Measurements from ENCODE around the gene F13A1.

F13A1 gene

DNA sequence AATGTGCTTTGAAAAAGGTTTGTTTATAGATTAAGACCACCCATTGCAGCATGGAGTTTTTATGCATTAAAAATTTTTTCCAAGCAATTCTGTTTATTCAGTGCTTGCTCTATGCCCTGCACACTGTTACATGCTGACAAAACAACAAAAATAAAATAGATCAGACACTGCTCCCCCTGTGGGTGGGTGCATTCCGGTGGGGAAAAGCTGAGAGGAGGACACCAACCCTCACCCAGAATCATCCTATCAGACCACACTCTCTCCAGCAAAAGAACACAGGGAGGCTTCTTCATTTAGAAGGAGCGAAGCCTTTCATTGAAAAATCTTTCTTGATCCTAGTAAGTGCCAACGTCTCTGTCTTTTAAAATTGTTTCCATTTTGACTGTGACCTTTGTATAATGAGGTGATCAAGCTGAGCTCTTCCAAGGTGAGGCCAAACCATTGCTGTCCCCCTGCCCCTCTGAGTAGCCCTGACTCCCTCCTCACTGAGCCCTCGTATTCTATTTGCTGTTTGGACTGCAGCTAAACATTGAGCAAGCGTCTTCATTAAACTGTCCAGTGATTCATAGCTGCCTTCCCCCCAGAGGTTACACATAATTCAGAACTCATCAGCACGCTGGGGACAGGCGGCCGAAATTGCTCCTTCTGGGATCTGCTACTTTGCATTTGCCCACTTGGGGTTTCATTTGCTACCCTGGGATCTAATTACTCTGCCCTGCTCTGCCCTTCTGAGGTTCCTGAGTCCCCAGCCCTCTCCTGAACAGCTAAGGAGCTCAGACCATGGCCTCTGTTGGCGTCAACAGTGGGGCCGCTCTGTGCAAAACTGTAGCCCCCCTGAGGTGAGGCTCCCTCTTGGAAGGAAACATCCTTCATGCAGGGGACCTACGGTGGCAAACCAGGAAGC lies 102.4 kb downstream of the F13A1 start:
- no peaks in the 10 kb centered on the region for H3K27me3 ChIP-seq
- no peaks in the 10 kb centered on the region for H3K9me3 ChIP-seq (replicated peaks in 1 of 11)
- H3K9ac ChIP-seq, result no peak overlapping the region
- H3K36me3 ChIP-seq, result peaks cover 0 to 58% (median 0%) of the 10 kb centered on the region in 11 experiments; a peak in 4 of 22 replicates
- no peak overlapping the region for H3K27ac ChIP-seq
- peaks cover 0 to 57% (median 0%) of the 10 kb centered on the region in 11 experiments; a peak in 2 of 22 replicates for H4K20me1 ChIP-seq
- no peaks in the 10 kb centered on the region for H3K4me1 ChIP-seq
- TF ChIP-seq Cebpa-rat (IDR thresholded peaks at IDR 0.05), result no peak
- no peak overlapping the region for H3K4me2 ChIP-seq
- no peak overlapping the region for H3K4me3 ChIP-seq

DNA sequence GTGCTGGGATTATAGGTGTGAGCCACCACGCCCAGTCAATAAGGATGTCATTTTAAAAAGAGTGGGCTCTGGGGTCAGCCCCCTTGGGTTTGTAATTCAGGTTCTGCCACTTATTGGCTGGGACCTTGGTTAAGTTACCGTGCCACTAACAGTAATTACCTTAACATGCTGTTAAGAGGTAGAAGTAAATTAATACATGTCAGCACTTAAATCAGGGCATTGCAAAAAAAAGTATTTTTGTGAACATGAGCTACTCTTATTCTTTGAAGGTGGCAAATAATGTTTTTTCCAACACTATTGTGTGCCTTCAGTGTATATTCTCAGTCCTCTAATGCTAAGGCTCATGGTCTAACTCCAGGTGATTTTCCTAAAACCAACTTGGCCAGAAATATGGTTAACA lies 109.5 kb downstream of the F13A1 start:
- TF ChIP-seq Cebpa-rat (IDR thresholded peaks at IDR 0.05), result no peak
- peaks cover 0 to 24% (median 16%) of the 10 kb centered on the region in 11 experiments; a peak in 16 of 22 replicates for H3K9me3 ChIP-seq (replicated peaks in 1 of 11)
- H3K4me2 ChIP-seq, result no peak overlapping the region
- H3K9ac ChIP-seq, result no peak overlapping the region
- peaks cover 0 to 63% (median 0%) of the 10 kb centered on the region in 11 experiments; a peak in 2 of 22 replicates for H4K20me1 ChIP-seq
- no peaks in the 10 kb centered on the region for H3K27me3 ChIP-seq
- H3K36me3 ChIP-seq, result peaks cover 0 to 55% (median 0%) of the 10 kb centered on the region in 11 experiments; a peak in 4 of 22 replicates
- H3K4me1 ChIP-seq, result no peaks in the 10 kb centered on the region
- no peak overlapping the region for H3K27ac ChIP-seq
- H3K4me3 ChIP-seq, result no peak overlapping the region

DNA sequence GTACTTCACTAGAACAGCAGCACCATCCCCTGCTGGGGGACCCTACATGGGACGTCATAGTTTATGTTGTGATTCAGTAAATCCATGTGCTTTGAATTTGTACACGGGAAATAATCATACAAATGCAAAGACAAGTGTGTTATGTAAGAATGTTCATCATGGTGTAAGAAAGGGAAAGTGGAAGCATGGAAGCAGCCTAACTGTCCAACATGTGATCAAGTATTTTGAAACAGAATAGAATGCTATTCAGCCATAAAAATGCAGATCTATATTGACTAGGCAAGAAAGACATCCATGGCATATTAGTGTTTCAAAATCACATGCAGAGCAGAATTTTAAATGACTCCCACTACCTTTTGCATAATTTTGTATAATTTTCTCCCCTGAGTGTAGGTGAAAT lies 117.6 kb downstream of the F13A1 start:
- H3K36me3 ChIP-seq, result peaks cover 0 to 100% (median 0%) of the 10 kb centered on the region in 11 experiments; a peak in 4 of 22 replicates
- no peaks in the 10 kb centered on the region for H3K27me3 ChIP-seq
- H3K4me1 ChIP-seq, result no peaks in the 10 kb centered on the region
- peaks cover 0 to 12% (median 5%) of the 10 kb centered on the region in 11 experiments; a peak in 13 of 22 replicates for H3K9me3 ChIP-seq (replicated peaks in 1 of 11)
- H3K27ac ChIP-seq, result no peak overlapping the region
- no peak overlapping the region for H3K4me3 ChIP-seq
- TF ChIP-seq Cebpa-rat (IDR thresholded peaks at IDR 0.05), result no peak
- peaks cover 0 to 100% (median 0%) of the 10 kb centered on the region in 11 experiments; a peak in 3 of 22 replicates for H4K20me1 ChIP-seq
- H3K9ac ChIP-seq, result no peak overlapping the region
- H3K4me2 ChIP-seq, result no peak overlapping the region

DNA sequence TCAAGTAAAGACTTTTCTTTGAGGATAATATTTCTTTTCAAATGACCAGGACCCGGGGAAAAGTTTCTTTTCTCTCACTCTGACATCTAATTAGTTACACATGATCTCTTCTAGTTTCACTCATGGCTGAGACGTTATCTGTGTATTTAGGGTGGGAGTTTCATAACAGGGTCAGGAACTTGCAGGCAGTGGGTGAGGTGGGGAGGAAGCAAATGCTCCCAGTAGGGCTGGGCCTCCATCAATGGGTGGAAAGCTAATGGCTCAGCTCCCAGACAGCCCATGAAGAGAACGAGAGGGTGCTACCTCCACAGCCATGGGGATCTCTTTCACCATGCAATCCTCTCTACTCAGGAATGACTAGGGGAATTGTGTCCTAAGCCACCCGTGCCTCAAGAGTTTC lies 119.3 kb downstream of the F13A1 start:
- Histone ChIP-seq H3K9me3 (replicated peaks in 1 of 11) (no peaks in the 10 kb centered on the region), H3K9ac (no peak overlapping the region), H3K4me1 (no peaks in the 10 kb centered on the region), H3K27ac (no peak overlapping the region), H3K36me3 (peaks cover 0 to 100% (median 0%) of the 10 kb centered on the region in 11 experiments; a peak in 4 of 22 replicates), H3K4me2 (no peak overlapping the region), H3K27me3 (no peaks in the 10 kb centered on the region), H4K20me1 (peaks cover 0 to 100% (median 0%) of the 10 kb centered on the region in 11 experiments; a peak in 3 of 22 replicates), H3K4me3 (no peak overlapping the region)
- TF ChIP-seq Cebpa-rat (IDR thresholded peaks at IDR 0.05), result no peak

DNA sequence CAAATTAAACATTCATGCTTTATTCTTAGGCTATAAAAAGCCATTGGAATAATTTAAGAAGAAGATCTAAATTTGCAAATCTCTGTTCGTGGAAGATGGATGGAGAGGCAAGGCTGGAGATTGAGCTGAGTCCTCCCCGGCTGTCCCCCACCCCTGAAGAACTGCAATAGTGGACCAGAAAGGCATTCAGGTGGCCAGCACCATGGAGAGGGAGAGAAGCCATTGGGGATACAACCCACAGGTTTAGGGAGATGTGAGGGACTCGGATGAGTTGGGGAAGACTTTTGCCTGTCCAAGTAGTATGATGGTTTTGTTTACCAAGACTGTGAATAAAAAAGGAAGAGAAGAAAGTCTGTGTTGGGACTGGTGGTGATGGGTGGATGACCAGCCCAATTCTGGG lies 120.8 kb downstream of the F13A1 start:
- Histone ChIP-seq H3K4me1 (no peaks in the 10 kb centered on the region), H4K20me1 (peaks cover 0 to 100% (median 0%) of the 10 kb centered on the region in 11 experiments; a peak in 3 of 22 replicates), H3K9me3 (replicated peaks in 1 of 11) (no peaks in the 10 kb centered on the region), H3K27ac (no peak overlapping the region), H3K4me3 (no peak overlapping the region), H3K4me2 (no peak overlapping the region), H3K27me3 (no peaks in the 10 kb centered on the region), H3K36me3 (peaks cover 0 to 100% (median 0%) of the 10 kb centered on the region in 11 experiments; a peak in 4 of 22 replicates), H3K9ac (no peak overlapping the region)
- no peak for TF ChIP-seq Cebpa-rat (IDR thresholded peaks at IDR 0.05)

DNA sequence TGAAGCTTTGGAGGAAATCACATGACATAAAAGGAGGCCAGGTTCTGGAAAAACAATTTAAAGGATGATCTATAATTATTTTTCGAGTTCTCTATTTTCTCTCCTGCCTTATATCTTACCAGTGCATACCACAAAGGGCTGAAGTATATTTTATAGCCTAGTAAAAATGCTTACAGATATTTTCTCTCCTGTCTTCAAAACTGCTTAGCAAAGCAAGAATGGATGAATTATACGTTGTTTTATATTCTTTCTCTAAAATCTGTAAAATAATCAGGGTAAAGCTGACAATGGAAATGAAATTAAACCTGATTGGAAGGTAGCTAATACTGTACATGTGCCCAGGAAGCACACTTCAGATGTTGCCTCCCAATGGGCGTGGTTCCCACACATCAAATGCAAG lies 123.7 kb downstream of the F13A1 start:
- Histone ChIP-seq H3K9ac (no peak overlapping the region), H3K27me3 (no peaks in the 10 kb centered on the region), H3K9me3 (replicated peaks in 1 of 11) (peaks cover 0 to 3% (median 0%) of the 10 kb centered on the region in 11 experiments; a peak in 1 of 22 replicates), H3K27ac (no peak overlapping the region), H3K4me1 (no peaks in the 10 kb centered on the region), H3K4me3 (no peak overlapping the region), H3K4me2 (no peak overlapping the region), H3K36me3 (peaks cover 0 to 100% (median 0%) of the 10 kb centered on the region in 11 experiments; a peak in 4 of 22 replicates), H4K20me1 (peaks cover 0 to 96% (median 0%) of the 10 kb centered on the region in 11 experiments; a peak in 3 of 22 replicates)
- TF ChIP-seq Cebpa-rat (IDR thresholded peaks at IDR 0.05), result no peak

DNA sequence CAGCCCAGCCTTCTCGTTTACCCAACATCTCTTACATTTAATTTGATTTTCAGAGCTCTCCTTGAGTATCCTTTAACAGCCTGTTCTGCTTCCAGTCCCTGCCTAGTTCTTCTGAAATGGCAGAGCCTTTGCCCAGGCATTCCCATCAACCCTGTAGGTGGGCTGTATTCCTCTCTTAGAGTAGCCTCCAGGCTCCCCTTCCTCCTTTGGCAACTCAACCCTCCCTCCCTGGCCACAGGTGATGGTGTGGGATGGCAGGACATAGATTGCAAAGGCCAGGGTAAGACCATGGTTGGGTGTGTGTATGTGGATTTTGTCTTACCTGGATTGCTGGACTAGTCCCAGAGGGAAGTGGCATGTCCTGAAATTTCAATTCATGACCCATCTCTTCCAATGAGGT lies 125.4 kb downstream of the F13A1 start:
- peaks cover 0 to 92% (median 0%) of the 10 kb centered on the region in 11 experiments; a peak in 4 of 22 replicates for H3K36me3 ChIP-seq
- H3K4me3 ChIP-seq, result no peak overlapping the region
- H3K9me3 ChIP-seq (replicated peaks in 1 of 11), result peaks cover 0 to 7% (median 0%) of the 10 kb centered on the region in 11 experiments; a peak in 1 of 22 replicates
- H3K27me3 ChIP-seq, result no peaks in the 10 kb centered on the region
- H3K4me2 ChIP-seq, result no peak overlapping the region
- H3K27ac ChIP-seq, result no peak overlapping the region
- H3K9ac ChIP-seq, result no peak overlapping the region
- no peak for TF ChIP-seq Cebpa-rat (IDR thresholded peaks at IDR 0.05)
- H4K20me1 ChIP-seq, result peaks cover 0 to 82% (median 0%) of the 10 kb centered on the region in 11 experiments; a peak in 2 of 22 replicates
- no peaks in the 10 kb centered on the region for H3K4me1 ChIP-seq

DNA sequence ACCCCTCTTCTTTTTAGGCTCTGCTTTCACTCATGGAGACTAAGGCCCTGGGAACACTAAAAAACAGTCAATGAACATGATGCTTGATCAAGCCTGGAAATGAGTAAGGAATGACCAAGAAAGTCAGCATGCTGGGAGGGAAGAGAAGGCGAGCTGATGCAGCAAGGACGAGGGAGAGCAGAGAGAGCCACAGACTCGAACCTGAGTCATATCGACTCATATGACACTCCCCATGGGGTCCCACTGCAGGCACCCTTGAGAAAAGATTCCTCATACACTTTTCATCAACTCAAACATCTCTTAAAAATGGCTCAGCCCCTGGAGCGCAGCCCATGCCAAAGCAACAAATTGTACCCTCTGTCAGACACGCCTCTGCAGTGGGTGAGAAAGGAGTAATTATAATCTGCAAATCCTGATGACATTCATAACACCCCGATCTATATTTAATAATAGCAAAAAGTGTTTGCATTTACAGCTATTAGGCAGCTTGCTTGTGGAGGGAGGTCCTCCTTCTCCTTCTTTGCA lies 127.2 kb downstream of the F13A1 start:
- Histone ChIP-seq H3K36me3 (peaks cover 0 to 74% (median 0%) of the 10 kb centered on the region in 11 experiments; a peak in 4 of 22 replicates), H3K9me3 (replicated peaks in 1 of 11) (peaks cover 0 to 7% (median 0%) of the 10 kb centered on the region in 11 experiments; a peak in 1 of 22 replicates), H3K4me1 (no peaks in the 10 kb centered on the region), H3K4me3 (no peak overlapping the region), H3K9ac (no peak overlapping the region), H3K27me3 (no peaks in the 10 kb centered on the region), H3K4me2 (no peak overlapping the region), H3K27ac (no peak overlapping the region), H4K20me1 (peaks cover 0 to 64% (median 0%) of the 10 kb centered on the region in 11 experiments; a peak in 2 of 22 replicates)
- no peak for TF ChIP-seq Cebpa-rat (IDR thresholded peaks at IDR 0.05)

DNA sequence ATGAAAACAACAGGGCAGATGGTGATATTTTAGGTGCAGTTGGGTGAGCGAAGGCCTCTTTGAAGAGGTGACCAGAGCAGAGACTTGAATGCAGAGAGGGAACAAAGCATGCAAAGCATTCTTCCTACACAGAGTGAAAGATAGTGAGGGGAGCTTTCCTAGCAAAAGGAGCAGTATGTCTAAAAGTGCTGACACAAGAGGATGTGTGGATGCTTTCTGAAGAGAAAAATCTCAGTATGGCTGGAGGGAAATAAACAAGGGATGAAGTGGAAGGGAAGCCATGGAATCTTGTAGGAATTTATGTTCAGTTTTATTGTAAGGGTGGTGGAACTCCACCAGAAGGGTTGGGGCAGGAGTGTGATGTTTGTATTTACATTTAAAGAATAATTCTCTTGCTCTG lies 128.6 kb downstream of the F13A1 start:
- Histone ChIP-seq H3K4me2 (no peak overlapping the region), H3K27me3 (no peaks in the 10 kb centered on the region), H3K9ac (no peak overlapping the region), H4K20me1 (peaks cover 0 to 50% (median 0%) of the 10 kb centered on the region in 11 experiments; a peak in 2 of 22 replicates), H3K36me3 (peaks cover 0 to 60% (median 0%) of the 10 kb centered on the region in 11 experiments; a peak in 4 of 22 replicates), H3K4me3 (no peak overlapping the region), H3K9me3 (replicated peaks in 1 of 11) (peaks cover 0 to 7% (median 0%) of the 10 kb centered on the region in 11 experiments; a peak in 1 of 22 replicates), H3K4me1 (no peaks in the 10 kb centered on the region), H3K27ac (no peak overlapping the region)
- TF ChIP-seq Cebpa-rat (IDR thresholded peaks at IDR 0.05), result no peak

Measured in BLaER1 treated with 17β-estradiol and CSF1 and Interleukin-3, amounts not matched to agents 10 nM and 100 nM (cell line).